MM.1S (cell line): ENCODE results near the gene KCNJ5.

Experiments used
- DNase-seq: peaks from one replicate; pipeline ENCODE4 v3.0.0-alpha.2; 2015
- H2AFZ ChIP-seq: fragments of 300-600 bp; sonication (generic); 2 replicates; pipeline ENCODE4 v1.6.0; 2016; ENCODE audit warnings: antibody characterized with exemption, low read length
- H3F3A ChIP-seq: fragments of 300-600 bp; sonication (generic); 2 replicates; pipeline ENCODE4 v1.6.1; 2016; ENCODE audit warnings: mild to moderate bottlenecking, antibody characterized with exemption, low read length, moderate library complexity, mixed read lengths; ENCODE audit not compliant: insufficient read depth
- H3K27ac ChIP-seq: fragments of 300-600 bp; sonication (generic); 2 replicates; pipeline ENCODE4 v1.5.1; 2016; ENCODE audit warnings: mild to moderate bottlenecking, low read length
- H3K27me3 ChIP-seq: fragments of 300-600 bp; sonication (generic); replicated peaks from 2 replicates; pipeline ENCODE4 v1.6.0; 2016; ENCODE audit warnings: low read length; ENCODE audit not compliant: insufficient read depth
- H3K36me3 ChIP-seq: fragments of 300-600 bp; sonication (generic); replicated peaks from 2 replicates; pipeline ENCODE4 v1.6.1; 2016; ENCODE audit warnings: mild to moderate bottlenecking, low read length, mixed read lengths; ENCODE audit not compliant: insufficient read depth
- H3K4me1 ChIP-seq: fragments of 300-600 bp; sonication (generic); 2 replicates; pipeline ENCODE4 v1.6.1; 2016; ENCODE audit warnings: low read length, mixed read lengths
- H3K4me2 ChIP-seq: fragments of 300-600 bp; sonication (generic); 2 replicates; pipeline ENCODE4 v1.6.0; 2016; ENCODE audit warnings: low read depth, low read length
- H3K4me3 ChIP-seq: fragments of 300-600 bp; sonication (generic); 2 replicates; pipeline ENCODE4 v1.5.1; 2016; ENCODE audit warnings: low read length, mixed read lengths
- H3K79me2 ChIP-seq: fragments of 300-600 bp; sonication (generic); 2 replicates; pipeline ENCODE4 v1.6.1; 2016; ENCODE audit warnings: mixed run types, low read length, mixed read lengths
- H3K9ac ChIP-seq: fragments of 300-600 bp; sonication (generic); 2 replicates; pipeline ENCODE4 v1.6.1; 2016; ENCODE audit warnings: low read length, mixed read lengths
- H3K9me2 ChIP-seq: fragments of 300-600 bp; sonication (generic); replicated peaks from 2 replicates; pipeline ENCODE4 v1.6.1; 2016; ENCODE audit warnings: mild to moderate bottlenecking, low read length, mixed read lengths; ENCODE audit not compliant: insufficient read depth
- H3K9me3 ChIP-seq: fragments of 300-600 bp; sonication (generic); replicated peaks from 2 replicates; pipeline ENCODE4 v1.6.1; 2016; ENCODE audit warnings: mild to moderate bottlenecking, low read length, mixed read lengths; ENCODE audit not compliant: insufficient read depth
- H4K20me1 ChIP-seq: fragments of 300-600 bp; sonication (generic); 2 replicates; pipeline ENCODE4 v1.6.1; 2016; ENCODE audit warnings: mild to moderate bottlenecking, low read length, moderate library complexity, mixed read lengths; ENCODE audit not compliant: insufficient read depth
- EZH2 ChIP-seq: fragments of 300-600 bp; sonication (generic); optimal IDR thresholded peaks from 2 replicates; pipeline ENCODE3; 2017; ENCODE audit warnings: low read depth, mild to moderate bottlenecking, antibody characterized with exemption, low read length, mixed read lengths
- EZH2phosphoT487 ChIP-seq: fragments of 300-600 bp; sonication (generic); IDR thresholded peaks from 2 replicates; pipeline ENCODE4 v1.6.1; 2018; ENCODE audit warnings: antibody characterized with exemption, low read length
- TF ChIP-seq, protein P1 (sequence below): fragments of 300-600 bp; sonication (generic); IDR thresholded peaks from 2 replicates; pipeline ENCODE4 v1.5.1; 2016; ENCODE audit warnings: antibody characterized with exemption, low read length, mixed read lengths

KCNJ5 gene

GRCh38 chr11:128906185-128907050 is 15.3 kb downstream of the KCNJ5 start:
- H3K27me3 ChIP-seq, result no peaks in the 10 kb centered on the region; the same call in 1 of the 2 replicates
- H3K36me3 ChIP-seq, result no peaks in the 10 kb centered on the region
- DNase-seq, result no peak
- H3K27ac ChIP-seq, result no peak overlapping the region
- no peaks in the 10 kb centered on the region for H3K79me2 ChIP-seq
- H3K9ac ChIP-seq, result no peak overlapping the region
- peak overlapping the region; percentile 54 for H3K4me3 ChIP-seq
- no peaks in the 10 kb centered on the region for H3K4me1 ChIP-seq
- peak overlapping the region; percentile 86 for H3K4me2 ChIP-seq
- H3F3A ChIP-seq, result no peaks in the 10 kb centered on the region
- no peaks in the 10 kb centered on the region for H4K20me1 ChIP-seq
- no peaks in the 10 kb centered on the region for H3K9me3 ChIP-seq
- 0 out of 2 replicates have a peak overlapping the region, but pooled peaks have one; percentile 21 for H2AFZ ChIP-seq
- H3K9me2 ChIP-seq, result no peaks in the 10 kb centered on the region
- TF ChIP-seq EZH2 (no peak), EZH2phosphoT487 (no peak)
- TF ChIP-seq, protein P1, sequence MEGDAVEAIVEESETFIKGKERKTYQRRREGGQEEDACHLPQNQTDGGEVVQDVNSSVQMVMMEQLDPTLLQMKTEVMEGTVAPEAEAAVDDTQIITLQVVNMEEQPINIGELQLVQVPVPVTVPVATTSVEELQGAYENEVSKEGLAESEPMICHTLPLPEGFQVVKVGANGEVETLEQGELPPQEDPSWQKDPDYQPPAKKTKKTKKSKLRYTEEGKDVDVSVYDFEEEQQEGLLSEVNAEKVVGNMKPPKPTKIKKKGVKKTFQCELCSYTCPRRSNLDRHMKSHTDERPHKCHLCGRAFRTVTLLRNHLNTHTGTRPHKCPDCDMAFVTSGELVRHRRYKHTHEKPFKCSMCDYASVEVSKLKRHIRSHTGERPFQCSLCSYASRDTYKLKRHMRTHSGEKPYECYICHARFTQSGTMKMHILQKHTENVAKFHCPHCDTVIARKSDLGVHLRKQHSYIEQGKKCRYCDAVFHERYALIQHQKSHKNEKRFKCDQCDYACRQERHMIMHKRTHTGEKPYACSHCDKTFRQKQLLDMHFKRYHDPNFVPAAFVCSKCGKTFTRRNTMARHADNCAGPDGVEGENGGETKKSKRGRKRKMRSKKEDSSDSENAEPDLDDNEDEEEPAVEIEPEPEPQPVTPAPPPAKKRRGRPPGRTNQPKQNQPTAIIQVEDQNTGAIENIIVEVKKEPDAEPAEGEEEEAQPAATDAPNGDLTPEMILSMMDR, result no peak

- no peak for TF ChIP-seq EZH2phosphoT487
- TF ChIP-seq EZH2, result no peak
- TF ChIP-seq, protein P1, result no peak
- no peak for DNase-seq
- Histone ChIP-seq H3F3A (no peaks in the 10 kb centered on the region), H3K4me3 (no peak overlapping the region), H3K9ac (no peak overlapping the region), H2AFZ (no peak overlapping the region), H3K9me2 (no peaks in the 10 kb centered on the region), H3K79me2 (no peaks in the 10 kb centered on the region), H3K27ac (no peak overlapping the region), H3K9me3 (no peaks in the 10 kb centered on the region), H3K4me1 (no peaks in the 10 kb centered on the region), H4K20me1 (no peaks in the 10 kb centered on the region), H3K4me2 (no peak overlapping the region), H3K27me3 (no peaks in the 10 kb centered on the region; the same call in 1 of the 2 replicates), H3K36me3 (no peaks in the 10 kb centered on the region)
Observed at GRCh38 chr11:128907585-128907984, 16.4 kb downstream of the KCNJ5 start.

- Histone ChIP-seq H3K36me3 (no peaks in the 10 kb centered on the region), H3K9ac (no peak overlapping the region), H4K20me1 (no peaks in the 10 kb centered on the region), H3F3A (no peaks in the 10 kb centered on the region), H3K27ac (no peak overlapping the region), H3K79me2 (no peaks in the 10 kb centered on the region), H2AFZ (no peak overlapping the region), H3K9me3 (no peaks in the 10 kb centered on the region), H3K27me3 (no peaks in the 10 kb centered on the region; the same call in 1 of the 2 replicates), H3K4me2 (no peak overlapping the region), H3K4me1 (no peaks in the 10 kb centered on the region), H3K9me2 (no peaks in the 10 kb centered on the region), H3K4me3 (no peak overlapping the region)
- no peak for DNase-seq
- TF ChIP-seq, protein P1, result no peak
- TF ChIP-seq EZH2 (no peak), EZH2phosphoT487 (no peak)
Observed at GRCh38 chr11:128908391-128909246, 17.5 kb downstream of the KCNJ5 start.
